ENCODE results near the gene PTPRN2.

PTPRN2 gene

DNA sequence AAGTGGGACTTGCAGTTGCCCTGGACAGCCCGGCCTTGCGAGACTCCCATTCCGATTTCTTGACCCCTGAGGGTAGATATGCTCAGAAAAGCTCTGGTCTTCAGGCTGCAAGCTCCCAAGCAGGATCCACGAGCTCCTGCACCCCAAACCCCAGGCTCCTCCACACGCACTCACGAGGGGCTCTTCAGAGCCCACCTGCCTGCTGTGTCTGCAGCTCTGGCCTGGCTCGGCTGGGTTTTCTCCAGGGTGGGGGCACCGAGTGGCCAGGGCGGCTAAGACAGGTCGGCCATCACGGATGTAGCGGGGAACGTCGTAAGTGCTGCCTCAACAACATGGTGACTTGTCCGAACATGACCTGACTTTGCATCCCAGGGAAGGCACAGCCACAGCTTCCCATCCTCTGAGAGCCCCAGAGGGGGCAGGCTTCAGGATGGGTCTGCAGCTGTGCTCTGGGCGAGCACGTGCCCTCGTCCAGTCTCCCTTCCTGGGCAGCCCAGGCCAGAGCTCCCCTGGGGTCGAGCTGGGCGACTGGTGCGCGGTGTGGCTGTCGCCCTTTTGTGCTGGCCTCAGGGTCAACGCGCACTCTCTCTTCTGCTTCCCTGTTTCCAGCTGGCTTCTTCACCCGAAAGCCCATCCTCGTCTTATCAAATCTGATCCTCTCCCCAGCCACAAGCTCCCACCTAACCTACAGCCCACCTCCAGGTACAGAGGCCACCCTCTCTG is 835.5 kb downstream of the PTPRN2 start:
- Histone ChIP-seq H3K4me3 (ENCODE audit: low read length in 2 of 2) (no peak overlapping the region), H3K27me3 (ENCODE audit: control insufficient read depth in 2 of 2, insufficient read depth in 2 of 2, low read length in 2 of 2) (no peaks in the 10 kb centered on the region), H3K9ac (ENCODE audit: low read depth in 1 of 2, low read length in 2 of 2) (no peak overlapping the region), H3K36me3 (ENCODE audit: control insufficient read depth in 2 of 2, insufficient read depth in 2 of 2, low read length in 2 of 2) (no peaks in the 10 kb centered on the region), H3K9me3 (ENCODE audit: control insufficient read depth in 2 of 2, low read length in 2 of 2) (no peaks in the 10 kb centered on the region), H3K27ac (ENCODE audit: low read depth in 2 of 2, low read length in 2 of 2) (no peak overlapping the region), H3K4me1 (ENCODE audit: control insufficient read depth in 2 of 2, insufficient read depth in 2 of 2, low read length in 2 of 2) (no peaks in the 10 kb centered on the region)

DNA sequence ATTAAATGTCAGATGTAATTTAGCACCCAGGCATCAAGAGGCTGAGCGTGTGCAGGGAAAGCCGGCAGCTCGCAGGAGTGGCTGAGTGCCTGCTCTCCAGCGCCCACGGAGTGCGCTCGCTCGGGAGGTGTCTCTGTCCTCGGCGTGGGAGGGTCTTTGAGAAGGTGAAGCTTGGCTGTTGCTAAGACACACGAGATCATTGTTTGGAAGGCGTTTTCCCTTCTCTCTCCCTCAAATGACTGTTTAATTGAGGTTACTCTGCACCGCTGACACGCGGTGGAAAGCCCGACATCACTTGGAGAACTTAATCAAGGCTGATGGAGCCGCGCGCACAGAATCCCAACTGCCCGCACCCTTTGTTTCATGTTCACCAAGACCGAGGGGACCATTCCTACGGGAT is 836.2 kb downstream of the PTPRN2 start:
- no peaks in the 10 kb centered on the region for H3K9me3 ChIP-seq (ENCODE audit: control insufficient read depth in 2 of 2, low read length in 2 of 2)
- no peak overlapping the region for H3K4me3 ChIP-seq (ENCODE audit: low read length in 2 of 2)
- no peaks in the 10 kb centered on the region for H3K36me3 ChIP-seq (ENCODE audit: control insufficient read depth in 2 of 2, insufficient read depth in 2 of 2, low read length in 2 of 2)
- no peaks in the 10 kb centered on the region for H3K27me3 ChIP-seq (ENCODE audit: control insufficient read depth in 2 of 2, insufficient read depth in 2 of 2, low read length in 2 of 2)
- H3K4me1 ChIP-seq (ENCODE audit: control insufficient read depth in 2 of 2, insufficient read depth in 2 of 2, low read length in 2 of 2) = no peaks in the 10 kb centered on the region
- no peak overlapping the region for H3K27ac ChIP-seq (ENCODE audit: low read depth in 2 of 2, low read length in 2 of 2)
- no peak overlapping the region for H3K9ac ChIP-seq (ENCODE audit: low read depth in 1 of 2, low read length in 2 of 2)

DNA sequence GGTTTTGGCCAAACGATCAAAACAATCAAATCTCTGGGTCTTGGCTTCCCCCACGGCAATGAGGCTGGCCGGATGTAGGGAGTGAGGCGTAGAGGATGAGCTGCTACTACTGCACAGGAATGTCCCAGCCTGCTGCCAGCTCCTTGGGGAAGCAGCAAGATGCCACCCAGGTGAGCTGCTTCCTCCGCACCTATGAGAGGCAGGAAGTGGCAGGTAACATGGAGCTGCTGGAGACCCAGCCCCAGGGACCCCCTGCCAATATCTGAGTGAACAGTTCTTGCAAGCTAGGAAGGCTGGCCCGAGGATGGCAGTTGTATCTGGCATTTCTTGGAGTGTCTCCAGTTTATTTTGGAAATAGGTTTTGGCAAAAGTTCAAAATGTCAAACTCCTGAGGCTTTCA is 837.3 kb downstream of the PTPRN2 start:
- no peak overlapping the region for H3K4me3 ChIP-seq (ENCODE audit: low read length in 2 of 2)
- H3K9ac ChIP-seq (ENCODE audit: low read depth in 1 of 2, low read length in 2 of 2) = no peak overlapping the region
- no peak overlapping the region for H3K27ac ChIP-seq (ENCODE audit: low read depth in 2 of 2, low read length in 2 of 2)
- H3K27me3 ChIP-seq (ENCODE audit: control insufficient read depth in 2 of 2, insufficient read depth in 2 of 2, low read length in 2 of 2) = no peaks in the 10 kb centered on the region
- H3K36me3 ChIP-seq (ENCODE audit: control insufficient read depth in 2 of 2, insufficient read depth in 2 of 2, low read length in 2 of 2) = no peaks in the 10 kb centered on the region
- no peaks in the 10 kb centered on the region for H3K9me3 ChIP-seq (ENCODE audit: control insufficient read depth in 2 of 2, low read length in 2 of 2)
- no peaks in the 10 kb centered on the region for H3K4me1 ChIP-seq (ENCODE audit: control insufficient read depth in 2 of 2, insufficient read depth in 2 of 2, low read length in 2 of 2)

DNA sequence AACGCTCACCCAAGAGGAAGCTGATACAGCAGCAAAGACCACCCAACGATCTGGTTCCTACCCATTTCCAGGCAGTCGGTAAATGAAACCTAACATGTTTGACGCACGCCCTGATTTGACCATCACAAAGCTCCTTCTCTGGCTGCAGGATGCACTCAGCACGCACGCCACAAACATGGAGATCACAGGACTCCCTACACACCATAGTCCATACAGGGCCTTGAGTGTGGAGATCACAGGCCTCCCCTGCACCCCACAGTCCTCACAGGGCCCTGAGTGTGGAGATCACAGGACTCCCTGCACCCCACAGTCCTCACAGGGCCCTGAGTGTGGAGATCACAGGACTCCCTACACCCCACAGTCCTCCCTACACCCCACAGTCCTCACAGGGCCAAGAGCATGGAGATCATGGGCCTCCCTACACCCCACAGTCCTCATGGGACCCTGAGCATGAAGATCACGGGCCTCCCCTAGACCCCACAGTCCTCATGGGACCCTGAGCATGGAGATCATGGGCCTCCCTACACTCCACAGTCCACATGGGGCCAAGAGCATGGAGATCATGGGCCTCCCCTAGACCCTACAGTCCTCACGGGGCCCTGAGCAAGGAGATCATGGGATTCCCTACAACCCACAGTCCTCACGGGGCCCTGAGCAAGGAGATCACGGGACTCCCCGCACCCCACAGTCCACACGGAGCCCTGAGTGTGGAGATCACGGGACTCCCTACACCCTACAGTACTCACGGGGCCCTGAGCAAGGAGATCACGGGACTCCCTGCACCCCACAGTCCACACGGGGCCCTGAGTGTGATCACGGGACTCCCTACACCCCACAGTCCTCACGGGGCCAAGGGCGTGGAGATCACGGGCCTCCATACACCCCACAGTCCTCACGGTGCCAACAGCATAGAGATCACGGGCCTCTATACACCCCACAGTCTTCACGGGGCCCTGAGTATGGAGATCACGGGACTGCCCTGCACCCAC is 841.6 kb downstream of the PTPRN2 start:
- Histone ChIP-seq H3K4me3 (ENCODE audit: low read length in 2 of 2) (no peak overlapping the region), H3K27ac (ENCODE audit: low read depth in 2 of 2, low read length in 2 of 2) (no peak overlapping the region), H3K9ac (ENCODE audit: low read depth in 1 of 2, low read length in 2 of 2) (no peak overlapping the region), H3K4me1 (ENCODE audit: control insufficient read depth in 2 of 2, insufficient read depth in 2 of 2, low read length in 2 of 2) (no peaks in the 10 kb centered on the region), H3K9me3 (ENCODE audit: control insufficient read depth in 2 of 2, low read length in 2 of 2) (no peaks in the 10 kb centered on the region), H3K27me3 (ENCODE audit: control insufficient read depth in 2 of 2, insufficient read depth in 2 of 2, low read length in 2 of 2) (no peaks in the 10 kb centered on the region), H3K36me3 (ENCODE audit: control insufficient read depth in 2 of 2, insufficient read depth in 2 of 2, low read length in 2 of 2) (no peaks in the 10 kb centered on the region)

DNA sequence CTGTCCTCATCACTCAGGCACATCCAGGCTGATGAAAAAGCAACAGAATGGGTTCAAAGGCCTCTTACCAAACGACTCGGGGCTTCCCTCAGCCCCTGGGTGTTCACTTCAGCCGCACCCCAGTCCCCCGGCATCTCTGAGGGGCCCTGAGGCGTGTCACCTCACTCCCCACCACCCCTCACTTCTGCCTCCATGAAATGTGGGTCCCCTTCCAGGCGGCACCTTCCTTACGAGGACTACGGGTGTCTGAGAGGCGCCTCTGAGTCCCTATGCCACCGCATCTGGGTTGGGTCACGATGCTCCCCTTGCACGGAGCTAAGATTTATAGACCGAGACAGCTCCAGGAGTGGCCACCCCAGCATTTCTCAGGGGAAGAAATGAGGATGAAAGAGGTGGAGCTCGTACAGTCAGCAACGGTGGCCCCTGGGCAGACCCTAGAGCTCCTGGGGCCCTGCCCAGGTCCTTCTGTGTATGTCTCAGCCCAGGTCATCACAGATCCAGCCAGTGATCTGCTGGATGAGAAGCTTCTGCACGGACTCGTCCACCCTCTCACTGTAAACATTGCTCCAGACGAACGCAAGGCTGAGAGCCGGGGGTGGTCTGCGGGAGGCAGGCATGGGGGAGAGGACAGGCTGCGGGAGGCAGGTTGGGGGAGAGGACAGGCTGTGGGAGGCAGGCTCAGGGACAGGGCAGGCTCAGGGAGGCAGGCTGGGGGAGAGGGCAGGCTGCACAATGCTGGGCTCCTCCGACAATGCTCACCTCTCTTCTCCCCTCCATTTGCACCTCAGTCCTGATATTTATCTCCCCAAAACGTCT is 842.6 kb downstream of the PTPRN2 start:
- Histone ChIP-seq H3K27ac (ENCODE audit: low read depth in 2 of 2, low read length in 2 of 2) (no peak overlapping the region), H3K9me3 (ENCODE audit: control insufficient read depth in 2 of 2, low read length in 2 of 2) (no peaks in the 10 kb centered on the region), H3K4me3 (ENCODE audit: low read length in 2 of 2) (no peak overlapping the region), H3K4me1 (ENCODE audit: control insufficient read depth in 2 of 2, insufficient read depth in 2 of 2, low read length in 2 of 2) (no peaks in the 10 kb centered on the region), H3K9ac (ENCODE audit: low read depth in 1 of 2, low read length in 2 of 2) (no peak overlapping the region), H3K36me3 (ENCODE audit: control insufficient read depth in 2 of 2, insufficient read depth in 2 of 2, low read length in 2 of 2) (no peaks in the 10 kb centered on the region), H3K27me3 (ENCODE audit: control insufficient read depth in 2 of 2, insufficient read depth in 2 of 2, low read length in 2 of 2) (no peaks in the 10 kb centered on the region)

DNA sequence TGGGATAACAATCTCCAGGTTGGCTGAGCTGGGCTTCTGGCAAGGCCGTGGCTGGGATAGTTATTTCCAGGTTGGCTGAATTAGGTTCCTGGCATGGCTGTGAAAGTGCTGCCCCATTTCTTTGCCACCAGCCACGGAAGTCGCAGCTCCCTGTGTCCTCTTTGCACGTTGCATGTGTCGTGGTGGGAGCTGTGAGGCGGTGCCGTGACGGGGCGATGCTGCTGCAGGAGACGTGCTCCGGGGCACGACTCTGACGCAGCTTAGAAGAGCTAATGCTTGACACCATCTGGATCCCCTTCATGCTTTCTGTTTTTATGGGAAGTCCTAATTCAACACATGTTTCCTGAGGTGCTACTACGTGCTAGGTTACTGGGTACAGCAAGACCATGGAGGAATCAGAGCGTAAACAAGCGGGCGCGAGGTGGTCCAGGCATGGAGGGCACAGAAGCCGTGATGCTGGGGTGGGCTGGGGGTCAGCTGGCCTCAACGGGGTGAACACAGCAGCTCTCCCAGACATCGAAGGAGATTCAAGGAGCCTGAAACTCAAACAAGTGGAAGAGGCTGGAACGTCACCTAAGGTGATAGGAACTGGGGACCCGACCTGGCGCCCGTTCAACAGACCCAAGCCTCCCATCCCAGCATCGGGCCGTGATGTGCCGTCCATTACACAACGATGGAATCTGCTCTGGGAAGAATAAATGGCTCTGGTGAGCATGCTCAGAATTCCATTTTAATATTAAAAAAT is 843.7 kb downstream of the PTPRN2 start:
- H3K27ac ChIP-seq (ENCODE audit: low read depth in 2 of 2, low read length in 2 of 2) = no peak overlapping the region
- H3K36me3 ChIP-seq (ENCODE audit: control insufficient read depth in 2 of 2, insufficient read depth in 2 of 2, low read length in 2 of 2) = no peaks in the 10 kb centered on the region
- H3K4me3 ChIP-seq (ENCODE audit: low read length in 2 of 2) = no peak overlapping the region
- no peak overlapping the region for H3K9ac ChIP-seq (ENCODE audit: low read depth in 1 of 2, low read length in 2 of 2)
- H3K27me3 ChIP-seq (ENCODE audit: control insufficient read depth in 2 of 2, insufficient read depth in 2 of 2, low read length in 2 of 2) = no peaks in the 10 kb centered on the region
- no peaks in the 10 kb centered on the region for H3K4me1 ChIP-seq (ENCODE audit: control insufficient read depth in 2 of 2, insufficient read depth in 2 of 2, low read length in 2 of 2)
- no peaks in the 10 kb centered on the region for H3K9me3 ChIP-seq (ENCODE audit: control insufficient read depth in 2 of 2, low read length in 2 of 2)

DNA sequence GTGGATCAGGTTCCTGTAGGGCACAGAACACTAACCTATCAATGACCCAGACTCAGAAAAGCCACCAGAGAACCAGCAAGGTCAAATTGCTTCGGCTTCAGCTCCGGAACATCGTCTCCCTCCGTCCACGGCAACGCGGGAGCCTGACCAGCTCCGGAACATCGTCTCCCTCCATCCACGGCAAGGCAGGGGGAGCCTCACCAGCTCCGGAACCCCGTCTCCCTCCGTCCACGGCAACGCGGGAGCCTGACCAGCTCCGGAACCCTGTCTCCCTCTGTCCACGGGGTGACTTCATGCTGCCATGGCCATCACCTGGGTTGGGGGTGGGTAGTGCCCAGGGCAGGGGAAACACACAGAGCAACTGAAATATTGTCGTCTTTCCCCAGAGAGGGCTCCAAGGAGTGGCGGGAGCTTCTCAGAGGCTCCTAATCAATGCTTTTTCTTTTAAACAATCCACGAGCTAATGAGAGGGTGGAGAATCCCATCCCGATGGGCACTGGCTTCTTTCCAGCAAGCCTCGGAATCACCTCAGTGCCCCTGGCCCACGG is 847.3 kb downstream of the PTPRN2 start:
- Histone ChIP-seq H3K4me1 (ENCODE audit: control insufficient read depth in 2 of 2, insufficient read depth in 2 of 2, low read length in 2 of 2) (no peaks in the 10 kb centered on the region), H3K27ac (ENCODE audit: low read depth in 2 of 2, low read length in 2 of 2) (no peak overlapping the region), H3K27me3 (ENCODE audit: control insufficient read depth in 2 of 2, insufficient read depth in 2 of 2, low read length in 2 of 2) (no peaks in the 10 kb centered on the region), H3K9ac (ENCODE audit: low read depth in 1 of 2, low read length in 2 of 2) (no peak overlapping the region), H3K36me3 (ENCODE audit: control insufficient read depth in 2 of 2, insufficient read depth in 2 of 2, low read length in 2 of 2) (no peaks in the 10 kb centered on the region), H3K9me3 (ENCODE audit: control insufficient read depth in 2 of 2, low read length in 2 of 2) (no peaks in the 10 kb centered on the region), H3K4me3 (ENCODE audit: low read length in 2 of 2) (no peak overlapping the region)

DNA sequence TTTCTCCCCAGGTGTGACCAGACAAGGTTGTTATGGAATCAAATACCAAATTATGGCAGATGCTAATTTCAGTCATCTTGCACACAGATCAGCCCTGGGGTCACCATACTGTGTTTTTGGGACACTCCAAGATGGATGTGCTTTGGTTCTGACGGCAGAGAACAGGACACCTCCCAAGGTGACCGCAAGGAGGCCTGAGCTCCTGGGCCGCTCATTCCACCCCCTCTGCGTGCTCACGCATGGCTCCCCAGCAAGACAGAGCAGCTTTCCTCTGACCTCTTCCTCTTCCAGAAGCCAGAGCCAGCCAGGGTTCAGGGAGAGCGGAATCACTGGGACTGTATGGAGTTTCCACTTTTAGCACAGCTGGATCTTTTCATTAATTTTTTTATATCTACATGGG is 848.0 kb downstream of the PTPRN2 start:
- Histone ChIP-seq H3K9me3 (ENCODE audit: control insufficient read depth in 2 of 2, low read length in 2 of 2) (no peaks in the 10 kb centered on the region), H3K36me3 (ENCODE audit: control insufficient read depth in 2 of 2, insufficient read depth in 2 of 2, low read length in 2 of 2) (no peaks in the 10 kb centered on the region), H3K27ac (ENCODE audit: low read depth in 2 of 2, low read length in 2 of 2) (no peak overlapping the region), H3K4me3 (ENCODE audit: low read length in 2 of 2) (no peak overlapping the region), H3K27me3 (ENCODE audit: control insufficient read depth in 2 of 2, insufficient read depth in 2 of 2, low read length in 2 of 2) (no peaks in the 10 kb centered on the region), H3K4me1 (ENCODE audit: control insufficient read depth in 2 of 2, insufficient read depth in 2 of 2, low read length in 2 of 2) (no peaks in the 10 kb centered on the region), H3K9ac (ENCODE audit: low read depth in 1 of 2, low read length in 2 of 2) (no peak overlapping the region)

DNA sequence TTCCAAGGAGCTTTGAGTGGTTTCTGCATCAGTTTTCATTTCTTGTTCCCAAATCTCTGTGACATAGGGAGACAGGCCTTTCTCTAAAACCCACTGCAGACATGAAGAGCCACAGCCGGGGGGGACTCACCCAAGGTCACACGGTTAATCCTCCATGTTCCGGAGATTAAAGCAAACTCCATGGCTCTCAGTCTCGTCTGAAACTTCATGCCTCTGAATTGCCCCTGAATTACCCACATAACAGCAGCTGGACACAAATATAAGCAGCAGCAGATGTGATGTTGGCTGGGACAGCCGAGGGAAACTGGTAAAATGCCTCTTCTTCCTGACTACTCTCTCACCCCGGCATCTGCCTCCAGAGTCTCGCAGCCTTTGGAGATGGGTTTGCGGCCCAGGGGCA is 848.6 kb downstream of the PTPRN2 start:
- Histone ChIP-seq H3K27me3 (ENCODE audit: control insufficient read depth in 2 of 2, insufficient read depth in 2 of 2, low read length in 2 of 2) (no peaks in the 10 kb centered on the region), H3K27ac (ENCODE audit: low read depth in 2 of 2, low read length in 2 of 2) (no peak overlapping the region), H3K4me3 (ENCODE audit: low read length in 2 of 2) (no peak overlapping the region), H3K9me3 (ENCODE audit: control insufficient read depth in 2 of 2, low read length in 2 of 2) (no peaks in the 10 kb centered on the region), H3K9ac (ENCODE audit: low read depth in 1 of 2, low read length in 2 of 2) (no peak overlapping the region), H3K4me1 (ENCODE audit: control insufficient read depth in 2 of 2, insufficient read depth in 2 of 2, low read length in 2 of 2) (no peaks in the 10 kb centered on the region), H3K36me3 (ENCODE audit: control insufficient read depth in 2 of 2, insufficient read depth in 2 of 2, low read length in 2 of 2) (no peaks in the 10 kb centered on the region)
